GM12865 (cell line): Measurements from ENCODE around the gene CRHR1.

ENCODE experiments used
- DNase-seq: peaks from one replicate; pipeline ENCODE4 v3.0.0; 2010; ENCODE audit warnings: low read depth
- H3K4me3 ChIP-seq: 2 replicates; pipeline ENCODE4 v1.5.1; 2011; ENCODE audit warnings: mild to moderate bottlenecking, low read depth, low read length, control low read depth
- TF ChIP-seq, protein P1 (sequence below): IDR thresholded peaks from 2 replicates; pipeline ENCODE4 v1.5.1; 2011; ENCODE audit warnings: low read length, control low read depth, low read depth, inconsistent platforms; ENCODE audit not compliant: insufficient read depth; ENCODE audit errors: missing control alignments

Gene CRHR1

DNA sequence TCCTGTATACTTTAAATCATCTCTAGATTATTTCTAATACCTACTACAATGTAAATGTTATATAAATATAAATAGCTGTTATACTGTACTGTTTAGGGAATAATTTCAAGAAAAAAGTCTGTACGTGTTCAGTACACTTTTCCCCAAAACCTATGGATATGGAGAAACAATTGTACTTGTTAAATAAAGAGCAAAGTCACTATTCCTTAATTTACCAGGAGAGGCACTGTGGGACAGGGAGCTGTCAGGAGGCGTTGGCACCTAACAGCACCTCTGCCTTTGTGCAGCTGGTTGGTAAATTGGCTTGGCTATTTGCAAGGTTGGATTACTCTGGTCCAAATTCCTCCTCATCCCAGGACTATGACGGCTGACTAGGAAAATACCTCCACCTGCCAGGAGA lies 28.0 kb downstream of the CRHR1 start:
- no peak overlapping the region for H3K4me3 ChIP-seq
- DNase-seq: no peak
- TF ChIP-seq, protein P1, sequence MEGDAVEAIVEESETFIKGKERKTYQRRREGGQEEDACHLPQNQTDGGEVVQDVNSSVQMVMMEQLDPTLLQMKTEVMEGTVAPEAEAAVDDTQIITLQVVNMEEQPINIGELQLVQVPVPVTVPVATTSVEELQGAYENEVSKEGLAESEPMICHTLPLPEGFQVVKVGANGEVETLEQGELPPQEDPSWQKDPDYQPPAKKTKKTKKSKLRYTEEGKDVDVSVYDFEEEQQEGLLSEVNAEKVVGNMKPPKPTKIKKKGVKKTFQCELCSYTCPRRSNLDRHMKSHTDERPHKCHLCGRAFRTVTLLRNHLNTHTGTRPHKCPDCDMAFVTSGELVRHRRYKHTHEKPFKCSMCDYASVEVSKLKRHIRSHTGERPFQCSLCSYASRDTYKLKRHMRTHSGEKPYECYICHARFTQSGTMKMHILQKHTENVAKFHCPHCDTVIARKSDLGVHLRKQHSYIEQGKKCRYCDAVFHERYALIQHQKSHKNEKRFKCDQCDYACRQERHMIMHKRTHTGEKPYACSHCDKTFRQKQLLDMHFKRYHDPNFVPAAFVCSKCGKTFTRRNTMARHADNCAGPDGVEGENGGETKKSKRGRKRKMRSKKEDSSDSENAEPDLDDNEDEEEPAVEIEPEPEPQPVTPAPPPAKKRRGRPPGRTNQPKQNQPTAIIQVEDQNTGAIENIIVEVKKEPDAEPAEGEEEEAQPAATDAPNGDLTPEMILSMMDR: no peak

- TF ChIP-seq, protein P1: no peak
- H3K4me3 ChIP-seq: no peak overlapping the region
- DNase-seq: no peak
These were observed 29.1 kb downstream of the CRHR1 start for GRCh38 chr17:45813048-45813725.

GRCh38 chr17:45814622-45815606 lies 30.8 kb downstream of the CRHR1 start:
- no peak overlapping the region for H3K4me3 ChIP-seq
- DNase-seq: no peak
- TF ChIP-seq, protein P1: no peak

DNA sequence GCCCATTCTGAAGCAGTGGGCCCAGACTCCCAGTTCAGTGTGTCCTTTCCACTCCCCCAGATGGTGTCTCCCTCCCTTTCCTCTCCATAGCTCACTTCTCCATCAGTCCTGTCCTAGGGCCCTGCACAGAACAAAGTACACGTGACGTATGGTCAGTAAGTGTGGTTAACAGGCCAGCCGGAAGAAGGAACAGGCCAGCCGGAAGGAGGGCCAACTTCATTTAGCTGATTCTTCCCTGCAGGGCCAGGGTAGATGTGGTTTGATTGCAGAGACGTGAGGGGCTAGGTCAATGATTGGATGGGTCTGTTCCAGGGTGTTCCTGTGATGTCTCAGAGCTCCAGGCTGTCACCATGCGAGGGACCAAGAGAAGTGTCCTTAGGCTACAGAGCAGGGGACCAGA lies 31.6 kb downstream of the CRHR1 start:
- no peak overlapping the region for H3K4me3 ChIP-seq
- TF ChIP-seq, protein P1: no peak
- DNase-seq: no peak

DNA sequence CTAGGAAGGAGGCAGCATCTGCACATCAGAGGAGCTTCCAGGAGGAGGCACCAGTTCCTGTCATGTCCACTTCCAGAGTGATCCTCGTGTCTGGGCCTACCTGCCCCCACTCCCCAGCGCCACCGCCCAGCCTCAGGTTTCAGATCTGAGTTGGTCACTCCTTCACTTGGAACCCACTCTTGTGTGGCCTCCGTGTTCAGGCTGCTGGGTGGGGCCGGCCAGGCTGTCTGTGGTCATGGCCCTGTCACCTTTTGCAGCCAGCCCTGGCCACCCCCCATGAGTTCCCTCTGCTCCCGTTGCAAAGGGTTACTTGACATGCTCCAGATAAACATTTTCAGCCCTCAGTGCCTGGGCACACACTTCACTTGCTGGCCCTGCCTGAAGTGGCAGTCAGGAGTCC lies 33.9 kb downstream of the CRHR1 start:
- H3K4me3 ChIP-seq: no peak overlapping the region
- no peak for DNase-seq
- TF ChIP-seq, protein P1: no peak

- DNase-seq: no peak
- H3K4me3 ChIP-seq: no peak overlapping the region
- TF ChIP-seq, protein P1: no peak
These were observed 34.6 kb downstream of the CRHR1 start for GRCh38 chr17:45818699-45819098.
